ENCODE results near the gene C16orf96.

- no peak for TF ChIP-seq POLR2AphosphoS5 (IDR thresholded peaks at IDR 0.05; ENCODE audit: low read depth, low read length)
- TF ChIP-seq POLR2A (IDR thresholded peaks at IDR 0.05; ENCODE audit: low read depth, low read length): no peak
- no peak for TF ChIP-seq TAF1 (IDR thresholded peaks at IDR 0.05; ENCODE audit: borderline replicate concordance, low read depth, low read length)
Measured at GRCh38 chr16:4634768-4635167, 78.6 kb downstream of the C16orf96 start.

Data from GM12892 (cell line).